HG03442 (cell line): Measurements from ENCODE around the gene BRMS1.

Experiments
- ATAC-seq: cut with Tn5 transposase; IDR thresholded peaks from one replicate; pipeline ENCODE4 v1.9.1; 2021; ENCODE audit warnings: mild to moderate bottlenecking, moderate library complexity; ENCODE audit not compliant: unreplicated experiment

BRMS1 gene

DNA sequence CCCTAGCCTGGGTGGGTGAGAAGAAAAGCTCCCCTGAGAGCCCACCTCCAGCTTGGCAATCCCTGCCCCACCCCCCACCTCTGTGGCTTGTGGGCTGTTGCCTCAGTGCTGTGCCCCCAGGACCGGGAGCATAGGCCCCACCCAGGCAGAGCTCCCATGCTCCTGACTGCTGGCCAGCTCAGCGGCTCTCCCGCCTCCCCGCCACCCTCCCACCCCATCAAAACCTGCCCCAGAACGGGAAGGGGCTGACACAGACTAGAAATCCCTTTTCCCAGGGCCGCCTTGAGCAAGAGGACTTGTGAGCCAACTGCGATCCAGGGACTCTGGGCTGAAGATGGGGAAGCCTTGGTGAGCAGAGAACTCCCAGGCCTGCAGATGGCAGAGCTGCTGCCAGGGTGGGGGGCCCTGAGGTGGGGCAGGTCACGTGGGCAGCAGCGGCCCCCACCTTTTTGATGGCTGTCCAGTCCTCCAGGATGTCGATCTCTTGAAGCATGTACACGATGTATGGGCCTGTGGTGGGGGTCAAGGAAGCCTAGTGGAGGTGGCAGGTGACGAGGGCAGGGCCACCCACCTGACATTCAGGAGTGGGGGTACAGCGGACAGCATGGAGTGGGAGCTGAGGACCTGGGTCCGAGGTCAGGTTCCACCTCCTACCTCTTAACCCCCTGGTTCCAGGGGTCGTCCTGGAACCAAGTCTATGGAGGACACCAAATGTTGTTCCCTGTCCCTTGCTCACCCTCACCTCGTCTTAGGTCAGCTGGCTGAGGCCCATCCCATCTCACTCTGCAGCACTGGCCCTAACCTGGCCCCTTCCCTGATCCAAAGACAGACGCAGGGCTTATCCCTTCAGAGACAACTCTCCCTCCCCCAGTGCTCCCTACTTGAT is 6.4 kb downstream of the BRMS1 start:
- ATAC-seq, result no peak

DNA sequence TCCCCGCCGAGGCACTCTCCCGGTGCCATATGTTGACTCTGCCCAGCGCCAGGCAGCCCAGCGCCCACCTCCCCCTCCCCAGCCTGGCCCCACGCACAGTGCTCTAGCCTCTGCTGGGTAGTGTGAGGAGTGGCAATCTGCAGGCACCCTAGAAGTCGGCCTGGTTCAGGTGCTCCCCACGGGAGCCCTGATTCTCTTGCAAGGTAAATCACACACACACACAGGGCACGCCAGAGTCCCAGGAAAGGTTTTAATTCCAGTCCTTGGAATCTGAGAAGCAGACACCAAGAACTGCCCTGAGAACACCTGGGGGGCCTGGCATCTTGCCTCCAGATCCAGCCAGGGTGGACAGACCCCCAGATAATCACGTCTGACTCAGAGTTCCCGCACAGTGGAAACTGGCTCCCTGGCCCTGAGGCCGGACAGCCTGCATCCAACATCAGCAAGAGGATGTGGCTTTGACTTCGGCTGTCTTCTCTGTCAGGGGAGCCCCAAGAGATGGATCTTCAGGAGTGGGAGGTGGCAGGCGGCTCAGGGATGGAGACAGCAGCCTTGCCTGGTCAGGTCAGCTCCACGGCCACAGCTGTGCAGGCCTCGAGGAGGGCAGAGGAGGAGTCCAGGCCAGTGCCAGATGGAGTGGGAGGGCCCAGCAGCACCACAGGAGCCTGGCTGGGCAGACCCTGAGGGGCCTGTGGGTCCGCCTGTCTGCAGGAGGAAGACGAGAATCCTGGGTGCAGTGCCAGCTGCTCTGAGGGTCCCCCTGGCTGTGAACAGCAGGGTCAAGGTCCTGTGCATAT is 7.6 kb downstream of the BRMS1 start:
- no peak for ATAC-seq

DNA sequence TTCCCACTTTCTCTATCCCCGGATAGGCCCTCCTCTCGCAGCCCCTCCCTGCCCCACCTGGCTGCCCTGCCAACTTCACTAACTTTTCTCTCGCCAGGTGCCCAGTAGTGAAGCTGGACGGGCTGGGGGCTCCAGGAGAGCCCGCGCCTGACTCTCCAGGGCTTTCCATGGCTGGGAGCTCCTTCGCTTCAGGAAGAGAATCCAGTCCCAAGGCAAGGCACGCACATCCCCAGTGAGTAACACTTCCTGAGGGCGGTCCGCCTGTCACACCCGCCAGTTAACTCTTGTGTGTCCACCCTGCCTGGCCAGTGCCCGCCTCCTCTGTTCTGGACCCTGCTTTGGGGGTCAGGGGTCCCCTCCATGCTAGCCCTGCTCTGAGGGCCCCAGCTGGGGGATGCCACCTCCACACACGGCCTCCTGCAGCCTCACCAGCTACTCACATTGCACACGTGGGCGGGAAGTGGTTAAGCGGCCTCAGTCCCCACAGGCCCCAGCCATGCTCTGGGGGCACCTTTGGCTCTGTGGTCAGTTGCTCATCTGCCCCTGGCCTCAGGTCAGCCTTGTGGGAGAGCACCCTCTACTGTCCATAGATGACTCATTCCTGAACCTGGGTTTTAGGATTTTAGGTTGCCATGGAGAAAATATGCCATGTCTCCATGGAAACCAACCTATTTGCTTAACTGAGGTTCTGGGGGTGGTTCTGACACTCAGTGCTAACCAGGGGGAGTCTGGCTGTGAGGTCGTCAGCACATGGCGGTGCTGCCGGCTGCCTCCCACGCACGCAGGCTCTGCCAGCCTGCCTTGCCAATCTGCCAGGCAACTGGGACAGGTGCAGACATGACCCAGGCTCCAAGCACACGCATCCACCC is 8.4 kb downstream of the BRMS1 start, which contains the start of gene RIN1:
Gene RIN1, minus strand, starts transcription at position 201 of the 869 bp plus-strand sequence. Its CDS starts 32 bp downstream, at position 169.
- peak; percentile 76 for ATAC-seq

DNA sequence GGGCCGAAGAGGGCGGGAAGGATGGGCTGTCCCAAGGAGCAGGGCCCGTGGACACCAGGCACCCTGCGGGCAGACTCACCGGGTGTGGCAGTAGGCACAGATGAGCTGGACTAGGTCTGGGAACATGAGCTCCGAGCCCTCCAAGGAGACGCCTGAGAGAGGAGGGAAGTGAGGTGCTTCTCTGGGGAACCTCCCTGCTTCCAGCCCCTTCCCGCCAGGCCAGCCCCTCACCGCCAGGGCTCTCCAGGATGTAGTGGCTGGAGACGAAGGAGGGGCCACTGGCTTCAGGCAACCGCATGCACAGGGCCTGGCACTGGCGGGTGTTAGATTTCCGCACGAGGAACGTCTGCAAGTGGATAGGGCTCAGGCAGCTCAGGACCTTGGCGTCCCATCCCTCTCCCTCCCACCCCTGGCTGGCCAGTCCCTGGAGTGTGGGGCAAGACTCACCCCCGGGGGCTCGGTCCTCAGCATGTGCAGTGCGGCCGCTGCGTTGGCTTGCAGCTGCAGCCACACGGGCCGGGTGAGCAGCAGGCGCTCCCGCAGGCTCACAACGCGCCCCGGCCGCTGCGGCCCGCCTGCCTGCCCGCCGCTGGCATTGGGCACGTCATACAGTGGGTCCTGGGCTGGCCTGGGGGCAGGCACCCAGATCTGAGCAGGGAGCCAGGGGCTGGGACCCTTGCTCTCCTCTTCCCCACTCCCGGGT is 9.2 kb downstream of the BRMS1 start:
- no peak for ATAC-seq

DNA sequence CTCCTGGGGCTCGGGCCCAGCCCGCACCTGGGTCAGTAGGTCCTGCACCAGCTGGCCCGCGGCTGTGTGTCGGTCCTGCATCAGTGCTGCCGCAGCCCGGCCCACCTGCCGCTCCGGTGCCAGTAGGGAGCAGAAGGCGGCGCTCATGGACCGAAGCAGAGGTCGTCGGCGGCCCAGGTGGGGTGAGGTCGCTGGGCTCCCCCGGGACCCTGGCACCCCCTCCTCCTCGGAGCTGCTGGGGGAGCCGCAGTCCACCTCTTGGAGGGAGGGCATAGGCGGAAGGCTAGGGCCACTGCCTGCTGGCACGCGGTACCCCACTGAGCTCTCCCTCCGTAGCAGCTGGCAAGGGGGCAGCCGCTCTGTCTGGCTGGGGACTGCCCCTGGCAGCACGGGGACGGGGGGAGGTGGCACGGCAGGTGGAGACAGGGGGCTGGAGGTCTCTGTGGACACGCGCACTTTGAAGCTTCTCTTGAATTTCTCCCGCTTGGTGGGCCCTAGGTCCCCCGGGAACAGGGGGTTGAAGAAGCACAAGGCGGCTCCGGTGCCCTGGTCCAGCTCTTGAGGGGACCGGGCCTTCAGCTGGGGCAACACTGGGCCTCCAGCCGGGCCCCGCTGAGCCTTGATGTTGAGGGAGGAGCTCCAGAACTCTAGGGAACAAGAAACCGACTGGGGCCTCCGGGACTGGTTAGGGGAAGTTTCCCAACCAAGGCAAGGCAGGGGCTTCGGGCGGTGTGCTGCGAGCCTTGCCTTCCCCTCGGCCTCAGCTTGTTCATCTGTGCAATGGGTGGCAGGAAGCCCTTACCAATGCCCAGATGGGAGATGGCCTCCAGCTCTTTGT is 10.1 kb downstream of the BRMS1 start:
- no peak for ATAC-seq

DNA sequence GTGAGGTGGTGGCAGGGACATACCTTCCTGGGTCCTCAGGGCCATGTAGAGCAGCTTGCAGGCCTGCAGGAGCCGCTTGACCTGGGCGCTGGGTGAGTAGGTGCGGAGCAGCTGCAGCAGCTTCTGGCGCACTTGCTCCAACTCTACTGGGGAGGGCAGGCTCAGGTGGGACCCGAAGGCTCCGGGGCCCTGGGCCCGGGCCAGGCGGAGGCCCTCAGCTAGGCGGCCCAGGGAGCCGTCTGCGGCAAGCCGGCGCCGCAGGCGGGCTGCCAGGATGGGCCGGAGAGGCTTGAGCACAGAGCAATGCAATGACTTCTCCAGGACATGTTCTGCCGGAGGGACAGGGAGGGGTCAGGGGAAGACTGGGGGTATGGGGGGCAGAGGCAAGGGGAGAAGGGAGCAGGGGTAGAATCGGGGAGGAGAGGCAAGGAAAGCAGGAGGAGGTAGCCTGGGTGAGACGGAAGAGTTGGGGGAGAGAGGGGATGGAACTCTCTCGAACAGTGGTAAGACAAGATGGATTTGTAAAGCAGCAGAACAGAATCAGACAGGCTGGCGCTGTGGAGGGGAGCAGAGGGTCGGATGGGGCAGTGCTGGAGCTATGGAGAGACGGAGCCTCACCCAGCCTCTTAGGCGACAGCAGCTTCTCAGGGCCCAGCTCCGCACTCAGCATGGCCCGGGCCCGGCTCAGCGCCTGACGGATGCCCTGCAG is 10.9 kb downstream of the BRMS1 start:
- no peak for ATAC-seq

DNA sequence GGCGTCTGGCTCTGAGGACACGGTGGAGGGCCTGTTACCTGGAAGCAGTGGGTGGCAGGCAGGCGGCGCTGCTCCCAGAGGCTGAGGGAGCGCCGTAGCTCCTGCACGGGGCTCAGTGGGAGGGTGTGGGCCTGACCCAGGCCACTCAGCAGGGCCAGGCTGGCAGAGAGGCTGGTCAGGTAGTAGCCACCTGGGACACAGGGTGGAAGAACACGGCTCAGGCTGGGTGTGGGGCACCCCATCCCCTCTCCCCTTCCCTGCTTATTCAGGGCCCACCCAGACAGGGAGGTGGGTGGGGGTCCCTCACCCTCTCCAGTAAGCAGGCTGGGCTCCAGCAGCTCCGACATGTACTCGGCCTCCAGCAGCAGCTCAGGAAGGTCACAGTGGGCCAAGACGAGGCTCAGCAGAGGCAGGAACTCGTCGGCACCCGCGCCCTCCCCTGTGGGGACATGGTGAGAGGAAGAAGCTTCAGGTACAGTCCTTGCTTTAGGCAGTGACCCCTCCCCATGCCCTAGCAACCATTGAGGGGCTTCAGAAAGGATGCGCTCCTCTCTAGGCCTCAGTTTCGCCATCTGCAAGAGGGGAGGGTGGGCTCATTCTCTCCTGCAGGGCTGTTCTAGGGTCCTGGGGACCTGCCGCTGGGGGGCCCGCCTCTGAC is 11.6 kb downstream of the BRMS1 start:
- no peak for ATAC-seq

DNA sequence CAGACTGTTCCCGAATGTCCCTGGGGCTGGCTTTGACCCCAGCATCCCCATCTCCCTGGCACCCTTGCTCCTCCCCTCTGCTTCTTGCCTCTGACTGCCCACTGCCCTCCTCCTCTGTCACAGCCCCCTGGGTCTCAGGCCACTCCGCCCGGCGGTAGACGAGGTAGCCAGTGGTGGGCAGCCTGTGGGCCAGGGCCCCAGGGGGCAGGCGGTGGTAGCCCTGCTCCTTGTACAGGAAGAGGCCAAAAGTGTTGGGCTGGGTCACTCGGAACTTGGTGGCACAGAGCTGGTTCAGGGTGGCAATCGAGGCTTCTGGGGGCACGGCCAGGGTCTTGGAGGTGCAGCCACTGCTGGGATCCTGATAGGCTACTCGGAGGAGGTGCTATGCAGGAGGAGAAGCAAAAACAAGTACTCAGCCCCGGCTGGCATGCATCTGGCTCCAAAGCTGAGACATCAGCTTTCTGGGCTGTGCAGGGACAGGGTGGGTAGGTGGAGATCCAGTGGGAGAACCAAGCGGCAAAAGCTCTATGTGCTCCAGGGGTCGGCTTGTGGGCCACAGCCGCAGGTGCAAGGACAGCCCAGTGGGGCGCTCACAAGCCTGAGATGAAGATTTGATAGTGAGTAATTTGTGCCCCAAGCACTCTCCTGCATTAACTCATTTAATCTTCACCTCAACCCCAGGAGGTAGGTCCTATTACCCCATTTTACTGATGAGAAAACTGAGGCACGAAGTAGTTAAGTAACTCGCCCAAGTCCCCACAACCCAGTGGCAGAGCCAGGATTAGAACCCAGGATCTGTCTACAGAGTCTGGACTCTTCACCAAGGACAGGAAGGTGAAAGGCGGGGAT is 12.3 kb downstream of the BRMS1 start:
- no peak for ATAC-seq

DNA sequence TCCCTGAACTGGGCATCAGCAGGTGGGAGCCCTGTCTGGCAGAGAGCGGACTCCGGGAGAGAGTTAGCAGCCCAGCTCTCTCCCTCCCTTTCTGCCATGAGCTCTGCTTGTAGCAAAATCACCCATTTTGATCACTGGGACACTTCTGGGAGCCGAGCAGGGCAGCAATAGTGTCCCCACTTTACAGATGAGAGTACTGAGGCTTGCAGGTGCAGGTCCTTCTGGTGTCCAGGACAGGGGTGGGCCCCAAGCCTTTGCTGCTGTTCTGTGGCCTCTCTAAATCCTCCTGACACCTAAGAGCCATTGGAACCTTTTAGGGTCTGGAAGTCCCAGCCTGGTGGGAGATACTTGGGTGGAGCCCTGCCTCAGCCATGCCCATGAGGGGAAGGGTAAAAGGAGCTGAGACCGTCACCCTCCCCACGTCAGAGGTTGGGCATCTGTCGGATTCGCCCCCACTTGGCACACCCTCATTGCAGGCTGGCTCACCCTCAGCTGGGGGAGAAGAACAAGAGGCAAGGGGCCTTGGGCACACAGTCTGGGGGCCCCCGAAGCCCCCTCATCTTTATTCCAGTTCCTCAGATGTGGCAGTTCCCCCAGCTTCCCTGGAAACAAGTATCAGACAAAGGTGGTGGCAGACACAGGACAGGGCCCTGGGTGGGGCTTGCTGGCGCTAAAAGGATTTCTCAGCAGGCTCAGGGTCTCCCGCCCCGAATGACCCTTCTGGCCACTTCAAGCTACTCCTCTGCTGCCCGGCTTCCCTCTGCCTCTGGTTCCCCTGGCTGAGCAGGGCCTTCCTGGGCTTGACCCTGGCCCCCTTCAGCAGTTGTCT is 13.1 kb downstream of the BRMS1 start:
- ATAC-seq, result no peak

DNA sequence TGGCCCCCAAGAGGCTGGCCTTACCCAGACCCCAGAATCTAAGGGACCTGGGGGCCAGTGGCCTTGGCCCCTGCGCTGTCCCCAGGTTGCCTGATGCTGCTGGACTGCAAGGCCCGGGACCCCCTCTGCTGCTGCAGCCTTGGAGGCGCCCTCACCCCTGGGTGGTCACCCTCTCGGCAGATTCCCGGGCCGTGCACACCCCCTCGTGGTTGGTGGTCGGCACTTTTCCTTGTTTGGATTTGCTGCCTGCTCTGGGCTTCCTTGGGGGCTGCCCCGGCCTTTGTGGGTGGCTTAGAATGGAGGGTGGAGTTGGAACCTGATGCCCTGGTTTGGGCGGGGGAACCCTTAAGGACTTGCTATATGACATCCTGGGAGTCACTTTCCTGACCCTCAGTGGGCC is 14.0 kb downstream of the BRMS1 start:
- no peak for ATAC-seq

DNA sequence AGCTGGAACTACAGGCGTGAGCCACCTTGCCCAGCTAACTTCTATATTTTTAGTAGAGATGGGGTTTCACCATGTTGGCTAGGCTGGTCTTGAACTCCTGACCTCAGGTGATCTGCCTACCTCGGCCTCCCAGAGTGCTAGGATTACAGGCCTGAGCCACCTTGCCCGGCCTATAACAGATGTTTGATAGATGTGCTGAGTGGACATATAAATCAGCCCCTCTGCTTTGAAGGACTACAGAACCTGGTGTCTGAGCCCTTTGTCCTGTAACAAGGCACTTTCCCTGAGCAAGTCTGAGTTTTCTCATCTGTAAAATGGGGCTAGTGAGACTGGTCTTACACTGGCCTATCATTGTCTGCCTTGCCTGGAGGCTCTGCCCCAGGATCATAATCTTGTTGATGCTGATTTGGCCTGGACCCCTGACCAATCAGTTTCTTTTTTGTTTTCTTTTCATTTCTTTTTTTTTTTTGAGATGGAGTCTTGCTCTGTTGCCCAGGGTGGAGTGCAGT is 15.7 kb downstream of the BRMS1 start:
- ATAC-seq, result no peak

DNA sequence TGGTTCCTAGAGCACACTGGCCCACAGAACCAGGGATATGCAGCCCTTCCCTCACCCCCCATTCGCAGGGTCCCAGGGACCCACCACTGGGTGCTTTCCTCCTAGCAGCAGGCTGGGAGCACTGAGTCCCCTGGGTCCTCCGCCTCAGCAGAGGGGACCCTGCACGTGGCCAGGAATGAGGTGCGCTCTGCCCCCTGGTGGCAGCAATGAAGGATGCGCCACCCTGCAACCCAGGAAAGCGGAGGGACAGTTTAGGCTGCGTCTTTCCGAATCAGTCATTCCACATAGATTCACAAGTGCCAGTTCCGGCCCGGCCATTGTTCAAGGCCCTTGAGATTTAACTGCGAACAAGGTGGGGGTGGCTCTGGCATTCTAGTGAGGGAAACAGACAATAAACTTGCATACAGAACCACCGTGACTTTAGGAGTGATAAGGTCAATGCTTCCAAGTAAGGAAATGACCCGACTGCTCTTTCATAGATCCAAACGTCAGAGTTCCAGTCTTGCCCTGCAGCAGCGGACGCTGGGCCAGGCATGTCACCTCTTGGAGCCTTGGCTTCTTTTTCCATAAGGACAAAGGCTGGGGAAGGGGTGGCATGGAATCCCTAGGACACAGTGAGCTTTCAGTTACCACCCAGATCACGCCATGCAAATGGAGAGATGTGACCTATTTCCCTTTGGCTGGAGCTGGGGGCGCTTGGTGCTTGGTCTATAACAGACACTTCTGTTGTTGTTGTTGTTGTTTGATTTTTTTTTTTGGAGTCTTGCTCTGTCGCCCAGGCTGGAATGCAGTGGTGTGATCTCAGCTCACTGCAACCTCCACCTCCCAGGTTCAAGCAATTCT is 16.4 kb downstream of the BRMS1 start:
- no peak for ATAC-seq

DNA sequence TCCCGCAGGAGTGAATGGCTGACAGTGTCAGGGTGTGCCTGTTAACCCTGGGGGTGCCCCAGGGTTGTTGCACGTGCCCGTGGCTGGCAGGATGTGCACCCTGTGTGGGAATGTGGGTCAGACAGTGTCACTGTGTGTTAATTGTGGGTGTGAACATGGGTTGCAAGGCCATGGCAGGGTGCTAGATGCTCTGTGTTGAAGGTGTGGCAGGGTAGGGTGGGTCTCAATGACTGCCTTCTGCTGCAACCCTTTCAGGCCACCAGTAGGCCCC is 16.9 kb downstream of the BRMS1 start:
- ATAC-seq, result no peak

DNA sequence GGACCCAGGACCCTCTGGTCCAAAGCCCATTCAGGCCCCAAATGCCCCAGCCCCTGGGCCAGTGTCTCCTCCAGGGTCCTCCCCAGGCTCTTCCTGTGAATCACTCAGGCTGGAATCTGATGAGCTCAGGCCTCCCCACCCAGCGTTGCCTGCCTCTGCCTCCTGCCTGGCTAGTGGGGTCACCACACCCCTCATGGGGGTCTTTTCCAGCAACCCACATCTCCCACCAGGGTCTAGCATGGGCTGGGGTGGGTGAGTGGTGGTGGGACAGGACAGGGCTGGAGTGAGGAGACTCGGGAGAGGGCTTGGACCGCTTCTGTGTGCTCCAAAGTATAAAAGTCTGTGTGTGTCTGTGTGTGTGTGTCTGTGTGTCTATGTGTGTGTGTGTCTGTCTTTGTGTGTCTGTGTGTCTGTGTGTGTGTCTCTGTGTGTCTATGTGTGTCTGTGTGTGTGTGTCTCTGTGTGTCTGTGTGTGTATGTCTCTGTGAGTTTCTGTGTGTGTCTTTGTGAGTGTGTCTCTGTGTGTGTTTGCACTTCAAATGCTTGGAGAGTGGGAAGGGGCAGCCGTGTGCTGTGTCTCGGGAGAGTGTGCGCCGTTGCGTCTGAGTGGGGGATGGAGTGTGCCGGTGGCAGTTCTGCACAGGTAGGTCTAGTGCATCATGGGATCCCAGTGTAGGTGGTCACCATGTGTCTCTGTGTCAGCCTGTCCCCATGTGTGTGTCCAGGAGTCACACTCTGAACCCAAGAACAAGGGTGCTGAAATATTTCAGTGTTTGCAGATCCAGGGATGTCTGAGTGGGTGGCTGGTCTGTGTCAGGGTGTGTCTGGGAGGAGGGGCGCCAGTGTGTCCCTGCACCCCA is 17.5 kb downstream of the BRMS1 start:
- ATAC-seq, result no peak
